K562 (cell line): ENCODE results near the gene ERAL1. TPM values are rescaled to one million over a fixed set of nuclear protein-coding genes. Genes with fewer than 3 reads are reported as not detected.

Source experiments
- ATAC-seq: fragments of 200-7000 bp; cut with Tn5 transposase; 3 replicates; pipeline ENCODE4 v1.9.1; 2020; ENCODE audit warnings: moderate library complexity
- BruUV-seq: library from RNA; stranded (reverse); fragments of 400-500 nt; replicated peaks from 2 replicates; lab custom pipeline; 2021; lab: Mats Ljungman, UMichigan
- CTCF ChIA-PET: fragments of 300-600 bp; formaldehyde crosslinking; extraction: SDS; loops from one replicate; lab custom pipeline; 2021; ENCODE audit warnings: low intra/inter-chr PET ratio; lab: Yijun Ruan, JAX
- POLR2A ChIA-PET: fragments of 300-600, 350-650 bp; sonication (Branson Sonifier 250); formaldehyde crosslinking; extraction: SDS; loops from one replicate; lab custom pipeline; 2021; ENCODE audit warnings: antibody characterized with exemption, inconsistent platforms; lab: Yijun Ruan, JAX
- DNase-seq, 4 experiments: peaks; one replicate each; pipeline versions ENCODE4 v3.0.0 to v3.0.0-alpha.2; 2011 to 2018; ENCODE audit warnings: low spot score in 3 of 4, mixed read lengths in 3 of 4; ENCODE audit errors: extremely low read depth in 1 of 4
- FAIRE-seq: peaks from 2 replicates; lab custom pipeline; 2011; peaks lifted over from hg19 to GRCh38; lab: Jason Lieb, UNC
- H2AFZ ChIP-seq: 2 replicates; pipeline ENCODE4 v1.6.0; 2011; ENCODE audit warnings: low read depth, low read length, control low read depth, inconsistent platforms
- H3K27ac ChIP-seq: fragments of 200-600 bp; 3 replicates; pipeline ENCODE4 v1.8.0; 2011; ENCODE audit warnings: low read depth, mild to moderate bottlenecking, control low read depth, inconsistent platforms, low read length, moderate library complexity, mixed read lengths; ENCODE audit errors: extremely low read depth
- H3K27me3 ChIP-seq, 2 experiments: fragments of 300-600 bp in 1 of 2; 2 replicates in 1 of 2; 3 replicates in 1 of 2; pipeline versions ENCODE4 v1.6.0 to v1.8.0; 2011; ENCODE audit warnings: inconsistent platforms in 2 of 2, low read length in 2 of 2, mild to moderate bottlenecking in 1 of 2, mixed read lengths in 1 of 2, moderate library complexity in 1 of 2; ENCODE audit not compliant: control insufficient read depth in 2 of 2, insufficient read depth in 2 of 2
- H3K36me3 ChIP-seq: fragments of 300-600 bp; 3 replicates; pipeline ENCODE4 v1.8.0; 2011; ENCODE audit warnings: mild to moderate bottlenecking, low read length, inconsistent platforms; ENCODE audit not compliant: control insufficient read depth, insufficient read depth
- H3K4me1 ChIP-seq, 2 experiments: fragments of 200-600 bp in 1 of 2; replicated peaks in 1 of 2; 2 replicates in 1 of 2; 3 replicates in 1 of 2; pipeline versions ENCODE4 v1.5.1 to v1.8.0; 2011; ENCODE audit warnings: inconsistent platforms in 2 of 2, low read length in 2 of 2, mild to moderate bottlenecking in 1 of 2, mixed read lengths in 1 of 2, moderate library complexity in 1 of 2; ENCODE audit not compliant: control insufficient read depth in 2 of 2, insufficient read depth in 2 of 2
- H3K4me2 ChIP-seq: 2 replicates; pipeline ENCODE4 v1.6.1; 2011; ENCODE audit warnings: low read length, control low read depth, inconsistent platforms, mixed read lengths; ENCODE audit not compliant: insufficient read depth
- H3K4me3 ChIP-seq: fragments of 200-600 bp; sonication (generic), shearing (Covaris generic); 2 replicates; pipeline ENCODE4 v1.5.1; 2016; ENCODE audit warnings: control low read depth, inconsistent platforms
- H3K79me2 ChIP-seq: fragments of 200-600 bp; 3 replicates; pipeline ENCODE4 v1.8.0; 2011; ENCODE audit warnings: low read length, inconsistent platforms; ENCODE audit not compliant: control insufficient read depth, insufficient read depth
- H3K9ac ChIP-seq, 2 experiments: 2 replicates each; pipeline versions ENCODE4 v1.6.0 to v1.6.1; 2011; ENCODE audit warnings: low read depth in 2 of 2, low read length in 2 of 2, control low read depth in 1 of 2, inconsistent platforms in 1 of 2, mild to moderate bottlenecking in 1 of 2, mixed read lengths in 1 of 2; ENCODE audit not compliant: insufficient read depth in 1 of 2
- H3K9me1 ChIP-seq: one replicate; pipeline ENCODE4 v1.6.0; 2011; ENCODE audit warnings: inconsistent platforms, mild to moderate bottlenecking, low read length, moderate library complexity; ENCODE audit not compliant: control insufficient read depth, insufficient read depth
- H3K9me3 ChIP-seq: replicated peaks from 2 replicates; pipeline ENCODE4 v1.5.1; 2011; ENCODE audit warnings: low read depth, low read length, inconsistent platforms; ENCODE audit not compliant: control insufficient read depth, insufficient read depth
- H4K20me1 ChIP-seq: replicated peaks from 2 replicates; pipeline ENCODE4 v1.6.1; 2011; ENCODE audit warnings: low read length, inconsistent platforms, mixed read lengths; ENCODE audit not compliant: control insufficient read depth, insufficient read depth
- ATF3 ChIP-seq, 2 experiments: fragments of 450-650 bp in 1 of 2; sonication (generic) in 1 of 2; formaldehyde crosslinking in 1 of 2; IDR thresholded peaks in 1 of 2; conservative IDR thresholded peaks in 1 of 2; 2 replicates each; pipeline versions ENCODE4 v1.6.1 to v1.8.1; 2016 to 2023; ENCODE audit warnings: mild to moderate bottlenecking in 2 of 2, moderate library complexity in 2 of 2, inconsistent platforms in 1 of 2, missing genetic modification reagents in 1 of 2
- POLR2G ChIP-seq: fragments of 200-400 bp; formaldehyde crosslinking; IDR thresholded peaks from 2 replicates; pipeline ENCODE4 v1.6.1; 2017; ENCODE audit warnings: low read depth, mild to moderate bottlenecking, antibody characterized with exemption, low read length, moderate library complexity
- WGBS: fragments of 100-300 bp; shearing (Covaris generic); methylation state at CpG from one replicate; pipeline ENCODE4 v1.1.6; 2016; ENCODE audit warnings: low coverage, mixed read lengths; ENCODE audit not compliant: insufficient coverage; ENCODE audit errors: missing lambda C conversion rate; 5-methylcytosine and 5-hydroxymethylcytosine counted together
- in situ Hi-C: fragments of 300-500 bp; cut with MboI; formaldehyde crosslinking; loops from 4 replicates; pipeline ENCODE4 v1.15.0; 2018; ENCODE audit warnings: inconsistent platforms, mixed read lengths
- intact Hi-C: fragments of 100-400 bp; cut with micrococcal nuclease; formaldehyde crosslinking; loops from 2 replicates; pipeline ENCODE4 v1.14.2; 2022
- polyA plus RNA-seq, 8 experiments: library from polyadenylated mRNA; depleted of rRNA in 4 of 8; stranded (reverse) in 5 of 8; unstranded in 3 of 8; fragments of >200 nt; fragmentation: Nextera tagmentation in 2 of 8; fragmentation: Illumina TruSeq in 1 of 8; extraction: Ambion mirVana in 2 of 8; extraction: Trizol in 1 of 8; gene quantifications; 2 replicates each; pipeline versions ENCODE4 v1.2.1 to v1.2.3, GENCODE V29; 2011 to 2014; ENCODE audit warnings: inconsistent platforms in 1 of 8, missing spikeins in 1 of 8
- total RNA-seq, 7 experiments: library from RNA; depleted of rRNA in 6 of 7; stranded (reverse); fragments of >200 nt in 6 of 7; fragmentation: Illumina TruSeq in 2 of 7; extraction: Trizol in 2 of 7; gene quantifications; 2 replicates each; pipeline versions ENCODE4 v1.2.1 to v1.2.3, GENCODE V29; 2011 to 2021; ENCODE audit warnings: low replicate concordance in 1 of 7

Gene ERAL1
- total and polyA plus RNA-seq, 9 of the 15 experiments (the other 6 are each of a cell fraction or from before 2014, with no cell fraction given): 37.5 to 351 (median 106) TPM

- BruUV-seq: no TSS peak
- Histone ChIP-seq H2AFZ (no peak overlapping the region), H3K9me3 (peaks cover 3% of the 10 kb centered on the region), H3K9me1 (no peaks in the 10 kb centered on the region)
- no peak for FAIRE-seq
- WGBS: 86% methylated on average over 18 of the region's 18 CpGs
- CTCF ChIA-PET: no interaction called here
- TF ChIP-seq ATF3 (IDR thresholded peaks at IDR 0.05) (no peak), ATF3 (CRISPR knock-in tag; conservative IDR thresholded peaks at IDR 0.05) (no peak), POLR2G (0 out of 2 replicates have a peak, but pooled peaks have one; percentile 35)
- TF ChIP-seq, all 486 proteins: peak for 1
- no peaks in the 10 kb centered on the region for H3K79me2 ChIP-seq
- H3K9ac ChIP-seq: peak overlapping the region in 1 of 2 experiments; percentile 86; a peak in 2 of 4 replicates
- H4K20me1 ChIP-seq: no peaks in the 10 kb centered on the region; the same call in 1 of the 2 replicates
- no peak for DNase-seq
- in situ Hi-C loops (no loop called here), intact Hi-C loops (no loop called here)
- H3K27me3 ChIP-seq: no peaks in the 10 kb centered on the region
- ATAC-seq: no peak
- no peak overlapping the region for H3K4me2 ChIP-seq
- H3K27ac ChIP-seq: no peak overlapping the region
- H3K4me3 ChIP-seq: no peak overlapping the region
- H3K36me3 ChIP-seq: peaks cover 77% of the 10 kb centered on the region
- H3K4me1 ChIP-seq: peaks cover 13 to 47% of the 10 kb centered on the region in 2 experiments; a peak in 4 of 5 replicates
- POLR2A ChIA-PET: interaction anchor here (0.6 to 4.3 kb wide), 15 partner anchors 10 to 171 kb away, joined by 3 to 29 read pairs (median 3); partner anchors contain the start of gene PROCA1
Observed at GRCh38 chr17:28882154-28882895, 27.5 kb downstream of the ERAL1 start.
